ENCODE results near the gene SECISBP2L.

GRCh38 chr15:49045751-49046219 lies 461 bp downstream of the SECISBP2L start:
- TF ChIP-seq CTCF (IDR thresholded peaks at IDR 0.05) (no peak), EZH2 (IDR thresholded peaks at IDR 0.05; ENCODE audit: borderline replicate concordance, insufficient read depth, low read depth, low read length, poor library complexity, severe bottlenecking) (no peak)
